Ascending aorta (tissue), 2 donors: ENCODE results near the gene ARHGEF10L. TPM values are rescaled to one million over a fixed set of nuclear protein-coding genes. Genes with fewer than 3 reads are reported as not detected.
A peak's percentile ranks its signal among the peaks of the same experiment; 100 is the strongest.

ENCODE experiments used
- DNase-seq, 2 donors: peaks; one replicate each; pipeline ENCODE4 v3.0.0-alpha.2; 2019; ENCODE audit warnings: low spot score in 2 of 2
- H3K27ac ChIP-seq, 2 donors: fragments of 200-600 bp; sonication (generic); one replicate each; pipeline ENCODE4 v1.5.1; 2016 to 2017; ENCODE audit warnings: mild to moderate bottlenecking in 1 of 2
- H3K27me3 ChIP-seq: fragments of 200-600 bp; sonication (generic); one replicate; pipeline ENCODE4 v1.5.1; 2017
- H3K36me3 ChIP-seq, 2 donors: fragments of 200-600 bp; sonication (generic); one replicate each; pipeline ENCODE4 v1.5.1; 2016
- H3K4me1 ChIP-seq, 2 donors: fragments of 200-600 bp; sonication (generic); one replicate each; pipeline ENCODE4 v1.5.1; 2016 to 2017; ENCODE audit warnings: mild to moderate bottlenecking in 1 of 2
- H3K4me3 ChIP-seq, 2 donors: fragments of 200-600 bp; sonication (generic); one replicate each; pipeline ENCODE4 v1.5.1; 2016 to 2017; ENCODE audit warnings: mild to moderate bottlenecking in 1 of 2
- H3K9me3 ChIP-seq, 2 donors: fragments of 200-600 bp; sonication (generic); one replicate each; pipeline ENCODE4 v1.5.1; 2016
- CTCF ChIP-seq, 3 experiments: fragments of 200-600 bp in 2 of 3; fragments of 450-650 bp in 1 of 3; sonication (generic) in 2 of 3; IDR thresholded peaks; one replicate each; pipeline ENCODE4 v1.5.1; 2016 to 2019; ENCODE audit warnings: antibody characterized with exemption in 3 of 3, mild to moderate bottlenecking in 1 of 3, moderate library complexity in 1 of 3
- intact Hi-C: fragments of 100-400 bp; cut with DNase I; formaldehyde crosslinking; loops from one replicate; pipeline ENCODE4 v1.15.1; 2023
- total RNA-seq: library from RNA; depleted of rRNA; stranded (reverse); fragments of >200 nt; gene quantifications from one replicate; pipeline ENCODE4 v1.1.0, GENCODE V29; 2016

The ARHGEF10L gene
- total RNA-seq, 1 donor from 2014 or later = 177 TPM

- DNase-seq = no peak
- Histone ChIP-seq H3K9me3 (no peaks in the 10 kb centered on the region), H3K36me3 (peaks cover 67 to 79% of the 10 kb centered on the region in 2 donors), H3K4me1 (peaks cover 5 to 17% of the 10 kb centered on the region in 2 donors), H3K4me3 (no peak overlapping the region), H3K27ac (peak overlapping the region; percentile 86 to 94), H3K27me3 (no peaks in the 10 kb centered on the region)
- no peak for TF ChIP-seq CTCF (IDR thresholded peaks at IDR 0.05)
- intact Hi-C loops = no loop called here
These were observed 104.6 kb downstream of the ARHGEF10L start for GRCh38 chr1:17643861-17644703.

GRCh38 chr1:17645068-17645911 lies 105.8 kb downstream of the ARHGEF10L start:
- Histone ChIP-seq H3K9me3 (no peaks in the 10 kb centered on the region), H3K36me3 (peaks cover 66 to 71% of the 10 kb centered on the region in 2 donors), H3K27ac (peak overlapping the region; percentile 86 to 94), H3K4me3 (no peak overlapping the region), H3K4me1 (peaks cover 7 to 16% of the 10 kb centered on the region in 2 donors), H3K27me3 (no peaks in the 10 kb centered on the region)
- DNase-seq = no peak
- intact Hi-C loops = no loop called here
- TF ChIP-seq CTCF (IDR thresholded peaks at IDR 0.05) = no peak

- Histone ChIP-seq H3K27me3 (no peaks in the 10 kb centered on the region), H3K9me3 (no peaks in the 10 kb centered on the region), H3K4me1 (peaks cover 7 to 19% of the 10 kb centered on the region in 2 donors), H3K4me3 (no peak overlapping the region), H3K27ac (peak overlapping the region; percentile 86 to 94), H3K36me3 (peaks cover 59 to 68% of the 10 kb centered on the region in 2 donors)
- intact Hi-C loops = no loop called here
- TF ChIP-seq CTCF (IDR thresholded peaks at IDR 0.05) = peak in 1 of 3 experiments; percentile 17
- DNase-seq = no peak
These were observed 107.2 kb downstream of the ARHGEF10L start for GRCh38 chr1:17646444-17647280.

- intact Hi-C loops = no loop called here
- no peaks in the 10 kb centered on the region for H3K27me3 ChIP-seq
- H3K4me1 ChIP-seq = peaks cover 7 to 20% of the 10 kb centered on the region in 2 donors
- no peaks in the 10 kb centered on the region for H3K9me3 ChIP-seq
- H3K36me3 ChIP-seq = peaks cover 58 to 74% of the 10 kb centered on the region in 2 donors
- H3K27ac ChIP-seq = peak overlapping the region; percentile 86 to 94
- H3K4me3 ChIP-seq = no peak overlapping the region
- DNase-seq = peak; percentile 50 to 92
- no peak for TF ChIP-seq CTCF (IDR thresholded peaks at IDR 0.05)
These were observed 109.1 kb downstream of the ARHGEF10L start for GRCh38 chr1:17648457-17649145.
